K562 (cell line): ENCODE results near the gene ZBTB46.

Experiments used
- BDP1 ChIP-seq: IDR thresholded peaks from 3 replicates; pipeline ENCODE4 v1.6.1; 2011; ENCODE audit not compliant: insufficient read length, insufficient read depth
- CBFA2T2 ChIP-seq: fragments of 450-650 bp; conservative IDR thresholded peaks from 2 replicates; pipeline ENCODE4 v1.6.1; 2017; ENCODE audit warnings: mild to moderate bottlenecking
- RBBP5 ChIP-seq: fragments of 200-600 bp; sonication (generic); IDR thresholded peaks from 2 replicates; pipeline ENCODE4 v1.6.1; 2012; ENCODE audit warnings: borderline replicate concordance, mild to moderate bottlenecking, low read length, control low read depth, inconsistent platforms; ENCODE audit not compliant: insufficient read depth, poor library complexity, severe bottlenecking

GRCh38 chr20:63748934-63749270 is 82.2 kb downstream of the ZBTB46 start:
- TF ChIP-seq BDP1 (no peak), CBFA2T2 (no peak), RBBP5 (no peak)
